HG03521 (cell line): ENCODE data around the gene ZSCAN9.

Experiments used
- ATAC-seq: cut with Tn5 transposase; IDR thresholded peaks from one replicate; pipeline ENCODE4 v1.9.1; 2021; ENCODE audit warnings: mild to moderate bottlenecking, moderate library complexity; ENCODE audit not compliant: unreplicated experiment

Gene ZSCAN9

GRCh38 chr6:28266563-28266961, 41.5 kb downstream of the ZSCAN9 start:
- no peak for ATAC-seq

GRCh38 chr6:28266962-28267694, 42.1 kb downstream of the ZSCAN9 start, which contains the start of gene ZSCAN26:
ZSCAN26 (plus strand) TSS chr6:28267143; CDS start chr6:28271920, 4,777 bp downstream.
- ATAC-seq: peak; percentile 85

- ATAC-seq: no peak
Measured at GRCh38 chr6:28267695-28268059, 42.6 kb downstream of the ZSCAN9 start.

- ATAC-seq: no peak
Measured at GRCh38 chr6:28269492-28269891, 44.4 kb downstream of the ZSCAN9 start.

- no peak for ATAC-seq
Measured at GRCh38 chr6:28274888-28275287, 49.8 kb downstream of the ZSCAN9 start.

- no peak for ATAC-seq
Measured at GRCh38 chr6:28277746-28278145, 52.7 kb downstream of the ZSCAN9 start.

GRCh38 chr6:28280595-28281287, 55.7 kb downstream of the ZSCAN9 start:
- ATAC-seq: no peak

- peak; percentile 71 for ATAC-seq
Measured at GRCh38 chr6:28281288-28282064, 56.4 kb downstream of the ZSCAN9 start, which contains the start of gene PGBD1. PGBD1 (plus strand) TSS chr6:28281572; CDS start chr6:28283814, 2,242 bp downstream.

- ATAC-seq: no peak
Measured at GRCh38 chr6:28282926-28283325, 57.9 kb downstream of the ZSCAN9 start.
